SK-N-SH treated with all-trans-retinoic acid at 6 μM for 48 hours (cell line): Measurements from ENCODE around the gene FSHB.

Experiments
- ARNTL ChIP-seq: fragments of 450-650 bp; formaldehyde crosslinking; IDR thresholded peaks from 2 replicates; pipeline ENCODE4 v1.5.0; 2020; ENCODE audit warnings: low read depth, mild to moderate bottlenecking, moderate library complexity, borderline replicate concordance
- BACH2 ChIP-seq: fragments of 250-450 bp; sonication (Bioruptor Pico); IDR thresholded peaks from 2 replicates; pipeline ENCODE4 v1.9.0; 2021; ENCODE audit warnings: mild to moderate bottlenecking, borderline replicate concordance
- CREB5 ChIP-seq: fragments of 250-450 bp; sonication (Bioruptor Pico); IDR thresholded peaks from 2 replicates; pipeline ENCODE4 v1.5.1; 2020; ENCODE audit warnings: low read depth, mild to moderate bottlenecking, moderate library complexity
- CSDC2 ChIP-seq: fragments of 250-450 bp; sonication (Bioruptor Pico); IDR thresholded peaks from 2 replicates; pipeline ENCODE4 v1.5.0; 2020; ENCODE audit warnings: mild to moderate bottlenecking, moderate library complexity

- no peak for TF ChIP-seq BACH2 (CRISPR knock-in tag)
- no peak for TF ChIP-seq ARNTL (CRISPR knock-in tag)
- TF ChIP-seq CREB5 = no peak
- no peak for TF ChIP-seq CSDC2 (CRISPR knock-in tag)
These were observed 14.8 kb downstream of the FSHB start for GRCh38 chr11:30245621-30246020.
